SU-DHL-6 (cell line): ENCODE data around the gene CCDC188.

Experiments
- EZH2phosphoT487 ChIP-seq: fragments of 200-600 bp; sonication (generic), shearing (Covaris generic); conservative IDR thresholded peaks from 2 replicates; pipeline ENCODE4 v1.6.1; 2018; ENCODE audit warnings: mild to moderate bottlenecking, antibody characterized with exemption, low read length, moderate library complexity, mixed read lengths
- TF ChIP-seq, protein P1 (sequence below): fragments of 200-600 bp; sonication (generic); IDR thresholded peaks from one replicate; pipeline ENCODE4 v1.5.1; 2017; ENCODE audit warnings: antibody characterized with exemption, mild to moderate bottlenecking, low read length, moderate library complexity; ENCODE audit not compliant: insufficient read depth, poor library complexity, severe bottlenecking

DNA sequence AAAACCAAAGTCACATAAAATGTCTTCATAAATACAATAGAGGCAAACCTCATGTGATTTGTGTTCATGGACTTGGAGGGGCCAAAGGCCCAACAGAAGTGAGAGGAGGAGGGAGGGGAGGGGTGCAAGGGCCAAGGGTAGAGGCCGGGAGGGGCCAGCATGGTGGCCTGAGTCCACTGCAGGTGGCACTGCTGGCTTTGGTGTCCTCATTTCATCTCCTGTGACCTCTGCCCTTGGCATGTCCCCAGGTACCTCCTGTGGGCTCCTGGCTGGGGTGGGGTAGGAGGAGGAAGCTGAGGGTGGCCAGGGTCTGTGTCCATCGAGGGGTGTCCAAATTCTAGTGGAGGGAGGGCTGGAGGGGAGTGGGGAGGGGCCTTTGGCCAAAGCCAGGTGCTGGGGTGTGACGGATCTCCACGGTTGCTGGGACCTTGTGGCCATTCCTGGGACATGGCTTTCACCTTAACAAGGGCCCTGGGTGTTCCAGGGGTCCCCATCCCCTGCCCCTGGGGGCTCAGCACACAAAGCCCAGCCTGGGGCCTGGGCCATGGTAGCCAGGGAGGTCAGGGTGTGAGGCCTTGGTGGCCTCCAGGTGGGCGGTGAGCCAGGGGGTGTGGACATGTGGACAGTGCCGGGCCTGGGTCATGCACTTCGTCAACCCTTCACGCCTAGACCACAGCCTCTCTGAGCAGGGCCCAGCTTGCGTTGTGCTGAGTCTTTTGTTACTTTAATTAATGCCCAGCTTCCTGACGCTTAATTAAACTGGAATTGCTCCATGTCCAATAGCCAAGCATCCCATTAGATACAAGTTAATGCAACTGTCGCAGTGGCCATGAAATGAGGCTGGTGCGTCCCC, 20.7 kb upstream of the CCDC188 start:
- no peak for TF ChIP-seq EZH2phosphoT487
- TF ChIP-seq, protein P1, sequence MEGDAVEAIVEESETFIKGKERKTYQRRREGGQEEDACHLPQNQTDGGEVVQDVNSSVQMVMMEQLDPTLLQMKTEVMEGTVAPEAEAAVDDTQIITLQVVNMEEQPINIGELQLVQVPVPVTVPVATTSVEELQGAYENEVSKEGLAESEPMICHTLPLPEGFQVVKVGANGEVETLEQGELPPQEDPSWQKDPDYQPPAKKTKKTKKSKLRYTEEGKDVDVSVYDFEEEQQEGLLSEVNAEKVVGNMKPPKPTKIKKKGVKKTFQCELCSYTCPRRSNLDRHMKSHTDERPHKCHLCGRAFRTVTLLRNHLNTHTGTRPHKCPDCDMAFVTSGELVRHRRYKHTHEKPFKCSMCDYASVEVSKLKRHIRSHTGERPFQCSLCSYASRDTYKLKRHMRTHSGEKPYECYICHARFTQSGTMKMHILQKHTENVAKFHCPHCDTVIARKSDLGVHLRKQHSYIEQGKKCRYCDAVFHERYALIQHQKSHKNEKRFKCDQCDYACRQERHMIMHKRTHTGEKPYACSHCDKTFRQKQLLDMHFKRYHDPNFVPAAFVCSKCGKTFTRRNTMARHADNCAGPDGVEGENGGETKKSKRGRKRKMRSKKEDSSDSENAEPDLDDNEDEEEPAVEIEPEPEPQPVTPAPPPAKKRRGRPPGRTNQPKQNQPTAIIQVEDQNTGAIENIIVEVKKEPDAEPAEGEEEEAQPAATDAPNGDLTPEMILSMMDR = no peak
